Measurements from ENCODE around the gene HDAC2.

Gene HDAC2

GRCh38 chr6:113953346-113953745 is 17.6 kb downstream of the HDAC2 start:
- Histone ChIP-seq H2AFZ (ENCODE audit: low read length) (no peak overlapping the region), H3K9me2 (replicated peaks; ENCODE audit: low read depth, low read length) (no peaks in the 10 kb centered on the region), H3K27me3 (ENCODE audit: insufficient read depth, low read length, poor library complexity, severe bottlenecking) (no peaks in the 10 kb centered on the region), H3K79me2 (ENCODE audit: insufficient read depth, low read length) (peaks cover 69% of the 10 kb centered on the region), H3K4me1 (ENCODE audit: insufficient read depth, low read length, poor library complexity, severe bottlenecking) (no peaks in the 10 kb centered on the region), H4K20me1 (ENCODE audit: insufficient read depth, low read length, poor library complexity, severe bottlenecking) (peaks cover 56% of the 10 kb centered on the region), H3K9me3 (ENCODE audit: insufficient read depth, low read depth, low read length) (no peaks in the 10 kb centered on the region), H3K9ac (ENCODE audit: low read depth, low read length, poor library complexity, severe bottlenecking) (no peak overlapping the region), H3F3A (ENCODE audit: low read depth) (no peaks in the 10 kb centered on the region), H3K4me2 (ENCODE audit: low read depth, low read length, poor library complexity, severe bottlenecking) (no peak overlapping the region), H3K4me3 (ENCODE audit: low read length, poor library complexity, severe bottlenecking) (no peak overlapping the region), H3K36me3 (ENCODE audit: insufficient read depth, low read length) (peaks cover 97% of the 10 kb centered on the region)
- TF ChIP-seq CTCF (conservative IDR thresholded peaks at IDR 0.05; ENCODE audit: low read length) (no peak), EZH2phosphoT487 (IDR thresholded peaks at IDR 0.05; ENCODE audit: borderline replicate concordance) (no peak)

DNA sequence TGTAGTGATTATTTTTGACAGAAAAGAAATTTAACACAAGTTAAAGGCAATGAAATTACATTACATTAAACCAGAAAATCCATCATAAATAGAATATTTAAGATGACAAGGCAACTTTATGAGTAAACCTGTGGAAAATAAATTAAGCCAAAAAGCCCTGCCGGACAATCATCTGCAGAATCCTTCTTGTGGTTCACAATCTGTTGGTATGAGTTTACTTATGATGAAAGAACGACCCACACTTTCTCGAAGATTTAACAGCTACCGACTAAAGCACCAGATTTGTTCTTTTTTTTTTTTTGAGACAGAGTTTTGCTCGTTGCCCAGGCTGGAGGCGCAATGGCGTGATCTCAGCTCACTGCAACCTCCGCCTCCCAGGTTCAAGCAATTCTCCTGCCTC is 21.4 kb downstream of the HDAC2 start:
- no peak overlapping the region for H2AFZ ChIP-seq (ENCODE audit: low read length)
- H3K9ac ChIP-seq (ENCODE audit: low read depth, low read length, poor library complexity, severe bottlenecking), result no peak overlapping the region
- H3K4me1 ChIP-seq (ENCODE audit: insufficient read depth, low read length, poor library complexity, severe bottlenecking), result no peaks in the 10 kb centered on the region
- peaks cover 31% of the 10 kb centered on the region for H3K79me2 ChIP-seq (ENCODE audit: insufficient read depth, low read length)
- H3K4me3 ChIP-seq (ENCODE audit: low read length, poor library complexity, severe bottlenecking), result no peak overlapping the region
- H3K36me3 ChIP-seq (ENCODE audit: insufficient read depth, low read length), result peaks cover 89% of the 10 kb centered on the region
- H3K9me3 ChIP-seq (ENCODE audit: insufficient read depth, low read depth, low read length), result no peaks in the 10 kb centered on the region
- no peaks in the 10 kb centered on the region for H3K9me2 ChIP-seq (replicated peaks; ENCODE audit: low read depth, low read length)
- no peaks in the 10 kb centered on the region; the same call in 1 of the 2 replicates for H3F3A ChIP-seq (ENCODE audit: low read depth)
- no peak overlapping the region for H3K4me2 ChIP-seq (ENCODE audit: low read depth, low read length, poor library complexity, severe bottlenecking)
- no peak for TF ChIP-seq CTCF (conservative IDR thresholded peaks at IDR 0.05; ENCODE audit: low read length)
- TF ChIP-seq EZH2phosphoT487 (IDR thresholded peaks at IDR 0.05; ENCODE audit: borderline replicate concordance), result no peak
- no peaks in the 10 kb centered on the region for H3K27me3 ChIP-seq (ENCODE audit: insufficient read depth, low read length, poor library complexity, severe bottlenecking)
- peaks cover 32% of the 10 kb centered on the region for H4K20me1 ChIP-seq (ENCODE audit: insufficient read depth, low read length, poor library complexity, severe bottlenecking)

DNA sequence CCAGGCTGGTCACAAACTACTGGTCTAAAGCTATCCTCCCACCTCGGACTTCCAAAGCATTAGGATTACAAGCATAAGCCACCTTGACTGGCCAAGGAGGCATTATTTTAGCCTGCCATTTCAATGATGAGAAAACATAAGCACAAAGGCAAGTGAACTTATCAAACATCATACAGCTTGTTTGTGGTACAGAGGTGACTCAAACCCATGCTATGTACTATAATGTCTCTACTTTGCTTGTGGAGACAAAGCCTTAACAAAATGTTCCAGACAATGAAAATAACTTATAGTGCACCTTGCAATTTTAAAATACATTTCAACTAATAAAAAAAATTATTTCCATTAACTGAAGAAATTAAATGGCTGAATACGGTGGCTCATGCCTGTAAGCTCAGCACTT is 26.2 kb downstream of the HDAC2 start:
- Histone ChIP-seq H4K20me1 (ENCODE audit: insufficient read depth, low read length, poor library complexity, severe bottlenecking) (peaks cover 19% of the 10 kb centered on the region), H3K9ac (ENCODE audit: low read depth, low read length, poor library complexity, severe bottlenecking) (no peak overlapping the region), H2AFZ (ENCODE audit: low read length) (no peak overlapping the region), H3K4me1 (ENCODE audit: insufficient read depth, low read length, poor library complexity, severe bottlenecking) (no peaks in the 10 kb centered on the region), H3K27me3 (ENCODE audit: insufficient read depth, low read length, poor library complexity, severe bottlenecking) (no peaks in the 10 kb centered on the region), H3K9me3 (ENCODE audit: insufficient read depth, low read depth, low read length) (no peaks in the 10 kb centered on the region), H3F3A (ENCODE audit: low read depth) (no peaks in the 10 kb centered on the region; the same call in 1 of the 2 replicates), H3K9me2 (replicated peaks; ENCODE audit: low read depth, low read length) (no peaks in the 10 kb centered on the region), H3K4me3 (ENCODE audit: low read length, poor library complexity, severe bottlenecking) (no peak overlapping the region), H3K36me3 (ENCODE audit: insufficient read depth, low read length) (peaks cover 91% of the 10 kb centered on the region), H3K4me2 (ENCODE audit: low read depth, low read length, poor library complexity, severe bottlenecking) (no peak overlapping the region), H3K79me2 (ENCODE audit: insufficient read depth, low read length) (no peaks in the 10 kb centered on the region)
- TF ChIP-seq EZH2phosphoT487 (IDR thresholded peaks at IDR 0.05; ENCODE audit: borderline replicate concordance), result no peak
- TF ChIP-seq CTCF (conservative IDR thresholded peaks at IDR 0.05; ENCODE audit: low read length), result no peak

All from Loucy (cell line).